IPS DF 6.9 (cell line): Measurements from ENCODE around the gene FREM3.

ENCODE experiments used
- DNase-seq: peaks from one replicate; pipeline ENCODE4 v3.0.0-alpha.2; 2013; ENCODE audit warnings: low read depth, low spot score
- H3K27ac ChIP-seq: one replicate; pipeline ENCODE4 v1.5.1; 2013; ENCODE audit warnings: low read length, control low read depth
- H3K27me3 ChIP-seq: 2 replicates; pipeline ENCODE4 v1.6.1; 2013; ENCODE audit warnings: mild to moderate bottlenecking, low read length; ENCODE audit not compliant: control insufficient read depth, insufficient read depth
- H3K36me3 ChIP-seq: 2 replicates; pipeline ENCODE4 v1.6.1; 2013; ENCODE audit warnings: low read length; ENCODE audit not compliant: control insufficient read depth, insufficient read depth
- H3K4me1 ChIP-seq: 2 replicates; pipeline ENCODE4 v1.6.1; 2013; ENCODE audit warnings: low read length; ENCODE audit not compliant: control insufficient read depth, insufficient read depth
- H3K4me3 ChIP-seq: 2 replicates; pipeline ENCODE4 v1.5.1; 2013; ENCODE audit warnings: mild to moderate bottlenecking, low read length
- H3K9me3 ChIP-seq: 2 replicates; pipeline ENCODE4 v1.6.1; 2013; ENCODE audit warnings: low read length, inconsistent platforms; ENCODE audit not compliant: control insufficient read depth, insufficient read depth
- WGBS: extraction: QIAGEN DNeasy Blood & Tissue Kit; methylation state at CpG from one replicate; pipeline ENCODE4 v1.1.7; 2013; ENCODE audit warnings: mixed read lengths, missing lambda C conversion rate; ENCODE audit not compliant: insufficient read length, insufficient coverage; 5-methylcytosine and 5-hydroxymethylcytosine counted together

The FREM3 gene

GRCh38 chr4:143626134-143626911 lies 74.2 kb downstream of the FREM3 start:
- H3K4me1 ChIP-seq: no peaks in the 10 kb centered on the region
- no peaks in the 10 kb centered on the region for H3K27me3 ChIP-seq
- DNase-seq: no peak
- H3K9me3 ChIP-seq: no peaks in the 10 kb centered on the region
- no peak overlapping the region for H3K27ac ChIP-seq
- no peaks in the 10 kb centered on the region for H3K36me3 ChIP-seq
- no peak overlapping the region for H3K4me3 ChIP-seq
- no CpG with 5 or more reads among the region's 5 CpGs for WGBS

- no CpG with 5 or more reads among the region's 4 CpGs for WGBS
- no peak for DNase-seq
These were observed 74.8 kb downstream of the FREM3 start for GRCh38 chr4:143625632-143626031.

GRCh38 chr4:143623896-143624295 lies 76.6 kb downstream of the FREM3 start:
- no peaks in the 10 kb centered on the region for H3K36me3 ChIP-seq
- no peaks in the 10 kb centered on the region for H3K9me3 ChIP-seq
- no peaks in the 10 kb centered on the region for H3K27me3 ChIP-seq
- H3K4me1 ChIP-seq: no peaks in the 10 kb centered on the region
- no peak overlapping the region for H3K4me3 ChIP-seq
- no peak overlapping the region for H3K27ac ChIP-seq
- no peak for DNase-seq
- no CpG with 5 or more reads among the region's 3 CpGs for WGBS

More at GRCh38 chr4:143625632-143626031, 74.8 kb downstream of the FREM3 start:
- Histone ChIP-seq H3K4me1 (no peaks in the 10 kb centered on the region), H3K9me3 (no peaks in the 10 kb centered on the region), H3K27ac (no peak overlapping the region), H3K27me3 (no peaks in the 10 kb centered on the region), H3K36me3 (no peaks in the 10 kb centered on the region), H3K4me3 (no peak overlapping the region)

- H3K27ac ChIP-seq: no peak overlapping the region
These were observed 81.7 kb downstream of the FREM3 start for GRCh38 chr4:143618811-143619210.

GRCh38 chr4:143617994-143618679 lies 82.3 kb downstream of the FREM3 start:
- Histone ChIP-seq H3K27ac (no peak overlapping the region), H3K27me3 (no peaks in the 10 kb centered on the region), H3K4me1 (no peaks in the 10 kb centered on the region), H3K4me3 (no peak overlapping the region), H3K9me3 (no peaks in the 10 kb centered on the region), H3K36me3 (no peaks in the 10 kb centered on the region)
- no CpG with 5 or more reads among the region's 6 CpGs for WGBS
- no peak for DNase-seq

More at GRCh38 chr4:143618811-143619210, 81.7 kb downstream of the FREM3 start:
- Histone ChIP-seq H3K27me3 (no peaks in the 10 kb centered on the region), H3K4me1 (no peaks in the 10 kb centered on the region), H3K9me3 (no peaks in the 10 kb centered on the region), H3K36me3 (no peaks in the 10 kb centered on the region), H3K4me3 (no peak overlapping the region)
- WGBS: no CpG with 5 or more reads among the region's 1 CpG
- no peak for DNase-seq

- Histone ChIP-seq H3K4me1 (no peaks in the 10 kb centered on the region), H3K36me3 (no peaks in the 10 kb centered on the region), H3K27ac (no peak overlapping the region), H3K27me3 (no peaks in the 10 kb centered on the region), H3K9me3 (no peaks in the 10 kb centered on the region), H3K4me3 (no peak overlapping the region)
- no peak for DNase-seq
- WGBS: no CpG with 5 or more reads among the region's 8 CpGs
These were observed 83.7 kb downstream of the FREM3 start for GRCh38 chr4:143616771-143617170.

GRCh38 chr4:143609492-143609891 lies 91.0 kb downstream of the FREM3 start:
- WGBS: no CpG with 5 or more reads among the region's 4 CpGs
- Histone ChIP-seq H3K27ac (no peak overlapping the region), H3K4me3 (no peak overlapping the region), H3K27me3 (no peaks in the 10 kb centered on the region), H3K36me3 (no peaks in the 10 kb centered on the region), H3K9me3 (no peaks in the 10 kb centered on the region), H3K4me1 (no peaks in the 10 kb centered on the region)
- no peak for DNase-seq

- Histone ChIP-seq H3K9me3 (no peaks in the 10 kb centered on the region), H3K4me1 (no peaks in the 10 kb centered on the region), H3K4me3 (no peak overlapping the region), H3K36me3 (no peaks in the 10 kb centered on the region), H3K27me3 (no peaks in the 10 kb centered on the region), H3K27ac (no peak overlapping the region)
- DNase-seq: no peak
- no CpG with 5 or more reads among the region's 3 CpGs for WGBS
These were observed 94.0 kb downstream of the FREM3 start for GRCh38 chr4:143606480-143606879.

GRCh38 chr4:143599827-143600226 lies 100.6 kb downstream of the FREM3 start:
- no CpG with 5 or more reads among the region's 1 CpG for WGBS
- H3K4me1 ChIP-seq: no peaks in the 10 kb centered on the region
- no peak overlapping the region for H3K4me3 ChIP-seq
- no peaks in the 10 kb centered on the region for H3K36me3 ChIP-seq
- no peak overlapping the region for H3K27ac ChIP-seq
- H3K9me3 ChIP-seq: no peaks in the 10 kb centered on the region
- no peaks in the 10 kb centered on the region for H3K27me3 ChIP-seq
- no peak for DNase-seq

GRCh38 chr4:143598816-143599215 lies 101.7 kb downstream of the FREM3 start:
- H3K27me3 ChIP-seq: no peaks in the 10 kb centered on the region
- H3K36me3 ChIP-seq: no peaks in the 10 kb centered on the region
- no peaks in the 10 kb centered on the region for H3K9me3 ChIP-seq
- H3K27ac ChIP-seq: no peak overlapping the region
- no peaks in the 10 kb centered on the region for H3K4me1 ChIP-seq
- no peak overlapping the region for H3K4me3 ChIP-seq
- no peak for DNase-seq

- Histone ChIP-seq H3K27me3 (no peaks in the 10 kb centered on the region), H3K36me3 (no peaks in the 10 kb centered on the region), H3K4me3 (no peak overlapping the region), H3K9me3 (no peaks in the 10 kb centered on the region), H3K27ac (no peak overlapping the region), H3K4me1 (no peaks in the 10 kb centered on the region)
- no CpG with 5 or more reads among the region's 3 CpGs for WGBS
- no peak for DNase-seq
These were observed 103.2 kb downstream of the FREM3 start for GRCh38 chr4:143597276-143597675.
